Tibial artery (tissue), 4 donors: Measurements from ENCODE around the gene TNFSF18.

Experiments
- DNase-seq, 2 donors: peaks; one replicate each; pipeline ENCODE4 v3.0.0-alpha.2; 2019
- H3K27ac ChIP-seq, 2 donors: fragments of 200-600 bp; sonication (generic) in 1 of 2; 1 replicate in 1 of 2; 2 replicates in 1 of 2; pipeline ENCODE4 v1.5.1; 2018 to 2019; ENCODE audit warnings: mild to moderate bottlenecking in 1 of 2
- H3K27me3 ChIP-seq, 2 donors: fragments of 200-600 bp; sonication (generic) in 1 of 2; one replicate each; pipeline versions ENCODE4 v1.5.1 to v1.6.0; 2016 to 2019
- H3K36me3 ChIP-seq, 3 donors: fragments of 200-600 bp; sonication (generic) in 2 of 3; one replicate each; pipeline ENCODE4 v1.5.1; 2016 to 2019; ENCODE audit warnings: mild to moderate bottlenecking in 2 of 3
- H3K4me1 ChIP-seq, 4 donors: fragments of 200-600 bp; sonication (generic) in 2 of 4; 1 replicate in 3 of 4; 2 replicates in 1 of 4; pipeline ENCODE4 v1.5.1; 2016 to 2019
- H3K4me3 ChIP-seq, 2 donors: fragments of 200-600 bp; sonication (generic) in 1 of 2; 1 replicate in 1 of 2; 2 replicates in 1 of 2; pipeline ENCODE4 v1.5.1; 2018 to 2019; ENCODE audit warnings: mild to moderate bottlenecking in 2 of 2
- H3K9me3 ChIP-seq, 3 donors: fragments of 200-600 bp; sonication (generic) in 1 of 3; one replicate each; pipeline ENCODE4 v1.5.1; 2016 to 2019
- CTCF ChIP-seq, 2 experiments: fragments of 200-600 bp in 1 of 2; fragments of 450-650 bp in 1 of 2; IDR thresholded peaks; one replicate each; pipeline ENCODE4 v1.5.1; 2017 to 2019; ENCODE audit warnings: antibody characterized with exemption in 2 of 2, mild to moderate bottlenecking in 1 of 2, moderate library complexity in 1 of 2
- intact Hi-C: fragments of 100-400 bp; cut with DNase I; formaldehyde crosslinking; loops from one replicate; pipeline ENCODE4 v1.15.0; 2023; ENCODE audit warnings: low total_unique reads

Gene TNFSF18

GRCh38 chr1:173062150-173062938, 11.6 kb upstream of the TNFSF18 start:
- Histone ChIP-seq H3K27ac (no peak overlapping the region), H3K4me1 (no peaks in the 10 kb centered on the region), H3K27me3 (no peaks in the 10 kb centered on the region), H3K4me3 (no peak overlapping the region), H3K36me3 (no peaks in the 10 kb centered on the region), H3K9me3 (no peaks in the 10 kb centered on the region)
- TF ChIP-seq CTCF (IDR thresholded peaks at IDR 0.05) = no peak
- intact Hi-C loops = no loop called here
- no peak for DNase-seq

GRCh38 chr1:173058556-173058955, 7.8 kb upstream of the TNFSF18 start:
- Histone ChIP-seq H3K27ac (no peak overlapping the region), H3K9me3 (no peaks in the 10 kb centered on the region), H3K4me1 (no peaks in the 10 kb centered on the region), H3K4me3 (no peak overlapping the region), H3K27me3 (no peaks in the 10 kb centered on the region), H3K36me3 (no peaks in the 10 kb centered on the region)
- intact Hi-C loops = no loop called here
- no peak for DNase-seq
- no peak for TF ChIP-seq CTCF (IDR thresholded peaks at IDR 0.05)

- Histone ChIP-seq H3K27me3 (no peaks in the 10 kb centered on the region), H3K9me3 (no peaks in the 10 kb centered on the region), H3K4me1 (no peaks in the 10 kb centered on the region), H3K27ac (no peak overlapping the region), H3K4me3 (no peak overlapping the region), H3K36me3 (no peaks in the 10 kb centered on the region)
- TF ChIP-seq CTCF (IDR thresholded peaks at IDR 0.05) = no peak
- no peak for DNase-seq
- intact Hi-C loops = no loop called here
Observed at GRCh38 chr1:173057984-173058383, 7.2 kb upstream of the TNFSF18 start.

GRCh38 chr1:173056365-173056764, 5.6 kb upstream of the TNFSF18 start:
- H3K27ac ChIP-seq = no peak overlapping the region
- DNase-seq = no peak
- H3K9me3 ChIP-seq = no peaks in the 10 kb centered on the region
- H3K4me1 ChIP-seq = peaks cover 0 to 5% (median 2%) of the 10 kb centered on the region in 4 donors
- no peaks in the 10 kb centered on the region for H3K36me3 ChIP-seq
- H3K4me3 ChIP-seq = no peak overlapping the region
- intact Hi-C loops = no loop called here
- no peaks in the 10 kb centered on the region for H3K27me3 ChIP-seq
- no peak for TF ChIP-seq CTCF (IDR thresholded peaks at IDR 0.05)

- peaks cover 0 to 12% (median 6%) of the 10 kb centered on the region in 4 donors for H3K4me1 ChIP-seq
- no peaks in the 10 kb centered on the region for H3K27me3 ChIP-seq
- intact Hi-C loops = no loop called here
- no peaks in the 10 kb centered on the region for H3K36me3 ChIP-seq
- H3K4me3 ChIP-seq = no peak overlapping the region
- no peak for DNase-seq
- no peak for TF ChIP-seq CTCF (IDR thresholded peaks at IDR 0.05)
- H3K27ac ChIP-seq = no peak overlapping the region
- H3K9me3 ChIP-seq = no peaks in the 10 kb centered on the region
Observed at GRCh38 chr1:173052681-173053196, 2.0 kb upstream of the TNFSF18 start.
